RWPE1 (cell line): ENCODE results near the gene ASB10.

Experiments used
- CTCF ChIA-PET: fragments of 350-600 bp; sonication (Branson Sonifier 250); formaldehyde crosslinking; extraction: SDS; loops from one replicate; lab custom pipeline; 2021; lab: Yijun Ruan, JAX
- POLR2A ChIA-PET: fragments of 400-600 bp; formaldehyde crosslinking; extraction: SDS; loops from one replicate; lab custom pipeline; 2020; ENCODE audit warnings: antibody characterized with exemption; ENCODE audit not compliant: low non-redundant PET; lab: Yijun Ruan, JAX
- DNase-seq: peaks from one replicate; pipeline ENCODE4 v3.0.0; 2012; ENCODE audit warnings: low spot score
- H3K27ac ChIP-seq: fragments of 450-650 bp; 2 replicates; pipeline ENCODE4 v1.5.1; 2017
- TF ChIP-seq, protein P1 (sequence below): fragments of 450-650 bp; conservative IDR thresholded peaks from 2 replicates; pipeline ENCODE4 v1.5.1; 2017; ENCODE audit warnings: low read depth, mild to moderate bottlenecking

Gene ASB10, protein sequence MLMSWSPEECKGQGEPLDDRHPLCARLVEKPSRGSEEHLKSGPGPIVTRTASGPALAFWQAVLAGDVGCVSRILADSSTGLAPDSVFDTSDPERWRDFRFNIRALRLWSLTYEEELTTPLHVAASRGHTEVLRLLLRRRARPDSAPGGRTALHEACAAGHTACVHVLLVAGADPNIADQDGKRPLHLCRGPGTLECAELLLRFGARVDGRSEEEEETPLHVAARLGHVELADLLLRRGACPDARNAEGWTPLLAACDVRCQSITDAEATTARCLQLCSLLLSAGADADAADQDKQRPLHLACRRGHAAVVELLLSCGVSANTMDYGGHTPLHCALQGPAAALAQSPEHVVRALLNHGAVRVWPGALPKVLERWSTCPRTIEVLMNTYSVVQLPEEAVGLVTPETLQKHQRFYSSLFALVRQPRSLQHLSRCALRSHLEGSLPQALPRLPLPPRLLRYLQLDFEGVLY

DNA sequence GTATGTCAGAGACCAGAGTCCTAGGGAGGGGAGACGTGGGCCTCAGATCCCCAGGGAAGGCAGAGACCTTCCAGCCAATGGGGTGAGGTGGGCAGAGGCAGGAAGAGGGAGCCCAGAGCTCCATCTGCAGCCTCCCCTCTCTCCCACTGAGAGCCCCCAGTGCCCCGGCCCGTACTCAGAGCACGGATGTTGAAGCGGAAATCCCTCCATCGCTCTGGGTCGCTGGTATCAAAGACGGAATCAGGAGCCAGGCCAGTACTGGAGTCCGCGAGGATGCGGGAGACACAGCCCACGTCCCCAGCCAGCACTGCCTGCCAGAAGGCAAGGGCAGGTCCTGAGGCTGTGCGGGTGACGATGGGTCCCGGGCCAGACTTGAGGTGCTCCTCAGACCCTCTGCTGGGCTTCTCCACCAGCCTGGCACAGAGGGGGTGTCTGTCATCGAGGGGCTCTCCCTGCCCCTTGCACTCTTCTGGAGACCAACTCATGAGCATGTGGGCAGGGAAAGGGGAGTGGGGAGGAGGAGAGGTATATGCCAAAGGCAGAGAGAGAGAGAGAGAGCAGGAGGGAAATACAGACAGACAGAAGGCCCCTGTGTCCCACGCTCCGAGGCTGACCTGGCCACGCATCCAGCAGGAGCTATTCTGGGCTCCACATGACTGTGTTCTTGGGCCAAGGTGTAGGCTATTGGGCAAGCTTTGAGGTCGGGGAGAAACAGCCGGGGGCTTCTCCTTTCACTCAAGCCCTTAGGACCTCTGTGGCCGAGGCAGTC is at the start of gene ASB10:
Gene ASB10 (minus strand): TSS at position 611 of the 769 bp plus-strand sequence. CDS start 120 bp downstream, at position 491.
- no peak within 1 kb of the TSS for H3K27ac ChIP-seq
- no peak for DNase-seq
- TF ChIP-seq, protein P1, sequence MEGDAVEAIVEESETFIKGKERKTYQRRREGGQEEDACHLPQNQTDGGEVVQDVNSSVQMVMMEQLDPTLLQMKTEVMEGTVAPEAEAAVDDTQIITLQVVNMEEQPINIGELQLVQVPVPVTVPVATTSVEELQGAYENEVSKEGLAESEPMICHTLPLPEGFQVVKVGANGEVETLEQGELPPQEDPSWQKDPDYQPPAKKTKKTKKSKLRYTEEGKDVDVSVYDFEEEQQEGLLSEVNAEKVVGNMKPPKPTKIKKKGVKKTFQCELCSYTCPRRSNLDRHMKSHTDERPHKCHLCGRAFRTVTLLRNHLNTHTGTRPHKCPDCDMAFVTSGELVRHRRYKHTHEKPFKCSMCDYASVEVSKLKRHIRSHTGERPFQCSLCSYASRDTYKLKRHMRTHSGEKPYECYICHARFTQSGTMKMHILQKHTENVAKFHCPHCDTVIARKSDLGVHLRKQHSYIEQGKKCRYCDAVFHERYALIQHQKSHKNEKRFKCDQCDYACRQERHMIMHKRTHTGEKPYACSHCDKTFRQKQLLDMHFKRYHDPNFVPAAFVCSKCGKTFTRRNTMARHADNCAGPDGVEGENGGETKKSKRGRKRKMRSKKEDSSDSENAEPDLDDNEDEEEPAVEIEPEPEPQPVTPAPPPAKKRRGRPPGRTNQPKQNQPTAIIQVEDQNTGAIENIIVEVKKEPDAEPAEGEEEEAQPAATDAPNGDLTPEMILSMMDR = no peak
- ChIA-PET POLR2A (no interaction called here), CTCF (no interaction called here)

DNA sequence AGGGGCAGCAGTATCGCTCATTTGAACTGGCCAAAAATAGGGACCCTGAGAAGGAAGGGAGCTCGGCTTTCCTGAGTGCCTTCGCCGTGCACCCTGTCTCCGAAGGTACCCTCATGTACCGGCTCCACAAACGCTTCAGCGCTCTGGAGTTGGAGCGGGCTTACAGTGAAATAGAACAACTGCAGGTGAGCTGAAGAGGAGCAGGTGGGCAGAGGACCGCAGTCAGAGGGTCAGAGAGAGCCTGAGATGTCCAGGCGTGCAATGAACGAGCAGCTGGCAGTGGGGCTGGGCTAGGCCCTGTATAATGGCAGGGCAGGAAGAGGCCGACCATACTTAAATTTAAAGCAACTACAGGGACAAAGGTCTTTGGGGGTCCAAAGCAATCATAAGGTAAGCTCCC is 49.4 kb upstream of the ASB10 start:
- DNase-seq = no peak
- POLR2A ChIA-PET = no interaction called here

DNA sequence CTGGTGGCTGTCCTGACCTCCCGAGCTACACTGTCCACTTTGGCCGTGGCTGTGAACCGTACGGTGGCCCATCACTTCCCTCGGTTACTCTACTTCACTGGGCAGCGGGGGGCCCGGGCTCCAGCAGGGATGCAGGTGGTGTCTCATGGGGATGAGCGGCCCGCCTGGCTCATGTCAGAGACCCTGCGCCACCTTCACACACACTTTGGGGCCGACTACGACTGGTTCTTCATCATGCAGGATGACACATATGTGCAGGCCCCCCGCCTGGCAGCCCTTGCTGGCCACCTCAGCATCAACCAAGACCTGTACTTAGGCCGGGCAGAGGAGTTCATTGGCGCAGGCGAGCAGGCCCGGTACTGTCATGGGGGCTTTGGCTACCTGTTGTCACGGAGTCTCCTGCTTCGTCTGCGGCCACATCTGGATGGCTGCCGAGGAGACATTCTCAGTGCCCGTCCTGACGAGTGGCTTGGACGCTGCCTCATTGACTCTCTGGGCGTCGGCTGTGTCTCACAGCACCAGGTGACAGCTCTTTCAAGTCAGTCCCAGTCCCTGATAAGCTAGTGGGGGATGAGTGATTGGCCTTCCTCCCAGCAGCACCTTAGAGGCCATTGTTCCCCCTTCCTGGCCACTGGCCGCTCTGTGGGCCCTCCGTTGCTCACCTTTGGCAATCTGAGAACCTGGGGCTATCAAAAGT is 48.2 kb upstream of the ASB10 start:
- peak overlapping the region; percentile 1; the same call in 1 of the 2 replicates for H3K27ac ChIP-seq
- TF ChIP-seq, protein P1 = no peak
- DNase-seq = no peak
- CTCF ChIA-PET = no interaction called here
- POLR2A ChIA-PET = no interaction called here

More for the DNA sequence above, 49.4 kb upstream of the ASB10 start:
- no peak overlapping the region for H3K27ac ChIP-seq
- CTCF ChIA-PET = no interaction called here
- TF ChIP-seq, protein P1 = no peak

DNA sequence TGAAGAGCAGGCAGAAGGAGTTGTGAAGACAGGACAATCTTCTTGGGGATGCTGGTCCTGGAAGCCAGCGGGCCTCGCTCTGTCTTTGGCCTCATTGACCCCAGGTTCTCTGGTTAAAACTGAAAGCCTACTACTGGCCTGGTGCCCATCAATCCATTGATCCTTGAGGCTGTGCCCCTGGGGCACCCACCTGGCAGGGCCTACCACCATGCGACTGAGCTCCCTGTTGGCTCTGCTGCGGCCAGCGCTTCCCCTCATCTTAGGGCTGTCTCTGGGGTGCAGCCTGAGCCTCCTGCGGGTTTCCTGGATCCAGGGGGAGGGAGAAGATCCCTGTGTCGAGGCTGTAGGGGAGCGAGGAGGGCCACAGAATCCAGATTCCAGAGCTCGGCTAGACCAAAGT is 46.8 kb upstream of the ASB10 start:
- H3K27ac ChIP-seq = peak overlapping the region; percentile 76
- ChIA-PET POLR2A (no interaction called here), CTCF (no interaction called here)
- TF ChIP-seq, protein P1 = no peak
- DNase-seq = no peak

DNA sequence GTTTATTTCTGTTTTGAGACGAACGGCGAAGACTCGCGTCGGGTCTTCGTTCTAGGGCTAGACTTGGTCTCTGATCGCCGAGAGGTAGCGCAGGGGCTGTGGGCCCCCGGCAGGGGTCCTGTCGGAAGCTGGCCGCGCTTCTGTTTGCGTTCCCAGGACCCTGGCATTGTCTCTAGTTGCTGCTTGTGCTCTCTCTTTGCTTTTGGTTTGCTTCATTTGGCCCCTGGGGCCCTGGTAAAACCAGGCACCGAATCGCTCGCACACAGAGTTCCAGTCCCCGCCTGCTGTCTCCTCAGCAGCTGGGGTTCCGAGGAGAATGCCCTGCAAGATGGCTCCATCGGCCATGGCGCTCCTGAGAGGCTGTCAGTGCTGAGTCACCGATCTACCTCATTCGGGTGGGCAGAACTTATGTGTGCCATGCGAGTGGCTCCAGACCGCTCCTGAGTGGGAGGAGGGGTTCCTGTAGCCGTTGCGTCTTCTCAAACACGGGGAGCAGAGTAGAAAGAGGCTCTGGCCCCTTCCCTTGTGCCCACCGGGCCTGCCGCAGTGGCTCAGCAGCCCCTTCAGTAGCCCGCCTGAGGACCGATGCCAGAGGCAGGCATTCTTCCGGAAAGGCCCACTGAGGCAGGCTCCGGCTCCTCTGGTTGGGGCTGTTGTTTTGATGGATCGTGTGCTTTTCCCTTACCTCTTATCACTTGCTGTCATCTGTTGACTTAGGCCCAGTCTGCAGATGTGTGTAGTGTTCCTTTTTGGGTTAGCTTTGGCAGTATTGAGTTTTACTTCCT is 46.1 kb upstream of the ASB10 start:
- TF ChIP-seq, protein P1 = no peak
- ChIA-PET POLR2A (no interaction called here), CTCF (no interaction called here)
- DNase-seq = peak; percentile 67
- H3K27ac ChIP-seq = peak overlapping the region; percentile 76
